SK-N-SH (cell line): Measurements from ENCODE around the gene IL22RA1. TPM values are rescaled to one million over a fixed set of nuclear protein-coding genes. Genes with fewer than 3 reads are reported as not detected.
A peak's percentile ranks its signal among the peaks of the same experiment; 100 is the strongest.

Experiments used
- CTCF ChIA-PET: fragments of 300-600, 350-600 bp; formaldehyde crosslinking; extraction: SDS; loops from one replicate; lab custom pipeline; 2021; lab: Yijun Ruan, JAX
- POLR2A ChIA-PET: fragments of 350-600 bp; sonication (Branson Sonifier 250); formaldehyde crosslinking; extraction: SDS; loops from one replicate; lab custom pipeline; 2020; ENCODE audit warnings: antibody characterized with exemption, inconsistent platforms; lab: Yijun Ruan, JAX
- DNase-seq: peaks from one replicate; pipeline ENCODE4 v3.0.0; 2012
- H2AFZ ChIP-seq: fragments of 200-600 bp; sonication (generic); 2 replicates; pipeline ENCODE4 v1.8.1; 2016; ENCODE audit warnings: antibody characterized with exemption, mild to moderate bottlenecking, low read depth
- H3F3A ChIP-seq: fragments of 200-600 bp; sonication (generic); replicated peaks from 2 replicates; pipeline ENCODE3; 2016; ENCODE audit warnings: antibody characterized with exemption, mild to moderate bottlenecking; ENCODE audit not compliant: insufficient read depth
- H3K27ac ChIP-seq, 2 experiments: fragments of 200-500 bp in 1 of 2; fragments of 200-600 bp in 1 of 2; sonication (Bioruptor generic) in 1 of 2; sonication (generic), shearing (Covaris generic) in 1 of 2; 2 replicates each; pipeline versions ENCODE4 v1.5.1 to v1.6.1; 2014 to 2016; ENCODE audit warnings: low read depth in 2 of 2, inconsistent platforms in 1 of 2, low read length in 1 of 2, mild to moderate bottlenecking in 1 of 2, mixed read lengths in 1 of 2
- H3K27me3 ChIP-seq: fragments of 200-600 bp; sonication (generic), shearing (Covaris generic); 2 replicates; pipeline ENCODE4 v1.6.1; 2016; ENCODE audit warnings: mixed run types; ENCODE audit not compliant: insufficient read depth
- H3K36me3 ChIP-seq, 2 experiments: fragments of 200-500 bp in 1 of 2; fragments of 200-600 bp in 1 of 2; sonication (Bioruptor generic) in 1 of 2; sonication (generic) in 1 of 2; replicated peaks in 1 of 2; 2 replicates each; pipeline versions ENCODE3 to v1.5.1; 2014 to 2016; ENCODE audit warnings: low read length in 1 of 2, mild to moderate bottlenecking in 1 of 2; ENCODE audit not compliant: insufficient read depth in 2 of 2, control insufficient read depth in 1 of 2
- H3K4me1 ChIP-seq, 2 experiments: fragments of 200-500 bp in 1 of 2; fragments of 200-600 bp in 1 of 2; sonication (Bioruptor generic) in 1 of 2; sonication (generic), shearing (Covaris generic) in 1 of 2; 2 replicates each; pipeline versions ENCODE4 v1.5.1 to v1.6.1; 2014 to 2016; ENCODE audit warnings: low read depth in 1 of 2, low read length in 1 of 2, mixed run types in 1 of 2; ENCODE audit not compliant: insufficient read depth in 2 of 2, control insufficient read depth in 1 of 2
- H3K4me2 ChIP-seq: fragments of 200-600 bp; sonication (generic), shearing (Covaris generic); 2 replicates; pipeline ENCODE4 v1.6.1; 2017; ENCODE audit warnings: mixed run types
- H3K4me3 ChIP-seq, 2 experiments: fragments of 200-500 bp in 1 of 2; fragments of 200-600 bp in 1 of 2; sonication (Bioruptor generic) in 1 of 2; sonication (generic), shearing (Covaris generic) in 1 of 2; 2 replicates each; pipeline versions ENCODE4 v1.5.1 to v1.8.1; 2014 to 2016; ENCODE audit warnings: low read depth in 2 of 2, inconsistent platforms in 1 of 2, low read length in 1 of 2, mild to moderate bottlenecking in 1 of 2, mixed read lengths in 1 of 2, moderate library complexity in 1 of 2
- H3K79me2 ChIP-seq: fragments of 200-600 bp; sonication (generic); 2 replicates; pipeline ENCODE4 v1.8.1; 2017; ENCODE audit warnings: mild to moderate bottlenecking; ENCODE audit not compliant: insufficient read depth
- H3K9ac ChIP-seq: fragments of 200-600 bp; sonication (generic); 2 replicates; pipeline ENCODE4 v1.6.1; 2017; ENCODE audit warnings: mixed run types
- H3K9me2 ChIP-seq: fragments of 200-600 bp; sonication (generic); 2 replicates; pipeline ENCODE4 v1.6.1; 2017; ENCODE audit warnings: mixed run types
- H3K9me3 ChIP-seq: fragments of 200-600 bp; sonication (generic); 2 replicates; pipeline ENCODE4 v1.6.1; 2017; ENCODE audit warnings: mixed run types, mild to moderate bottlenecking, moderate library complexity
- H4K20me1 ChIP-seq: fragments of 200-600 bp; sonication (generic); 2 replicates; pipeline ENCODE4 v1.6.1; 2017; ENCODE audit warnings: mild to moderate bottlenecking, mixed run types; ENCODE audit not compliant: insufficient read depth
- EP300 ChIP-seq, 2 experiments: IDR thresholded peaks; 2 replicates each; pipeline versions ENCODE4 v1.4.0 to v1.6.1; 2012; ENCODE audit warnings: borderline replicate concordance in 1 of 2, low read depth in 1 of 2, low read length in 1 of 2
- EZH2phosphoT487 ChIP-seq: fragments of 200-600 bp; sonication (generic); IDR thresholded peaks from 2 replicates; pipeline ENCODE4 v1.6.1; 2017; ENCODE audit warnings: low read depth, mixed run types, mild to moderate bottlenecking, antibody characterized with exemption, moderate library complexity, borderline replicate concordance
- FOXM1 ChIP-seq: IDR thresholded peaks from 2 replicates; pipeline ENCODE4 v1.4.0; 2012; ENCODE audit warnings: low read depth, mild to moderate bottlenecking
- GABPA ChIP-seq: IDR thresholded peaks from 2 replicates; pipeline ENCODE4 v1.4.0; 2012; ENCODE audit warnings: low read depth, mild to moderate bottlenecking
- MEF2A ChIP-seq: IDR thresholded peaks from 2 replicates; pipeline ENCODE4 v1.4.0; 2012; ENCODE audit warnings: low read depth, borderline replicate concordance
- MXI1 ChIP-seq: IDR thresholded peaks from 2 replicates; pipeline ENCODE4 v1.6.1; 2012; ENCODE audit warnings: mild to moderate bottlenecking, low read depth, low read length, improper control_type of control experiment
- NFIC ChIP-seq: IDR thresholded peaks from 2 replicates; pipeline ENCODE4 v1.4.0; 2012; ENCODE audit warnings: borderline replicate concordance
- POLR2AphosphoS5 ChIP-seq: IDR thresholded peaks from 2 replicates; pipeline ENCODE4 v1.6.1; 2012; ENCODE audit warnings: low read depth, low read length
- RAD21 ChIP-seq: IDR thresholded peaks from 2 replicates; pipeline ENCODE4 v1.6.1; 2012; ENCODE audit warnings: mild to moderate bottlenecking, low read length
- RFX5 ChIP-seq: IDR thresholded peaks from 2 replicates; pipeline ENCODE4 v1.6.1; 2012; ENCODE audit warnings: mild to moderate bottlenecking, improper control_type of control experiment, low read length
- RXRA ChIP-seq: IDR thresholded peaks from 2 replicates; pipeline ENCODE4 v1.4.0; 2012; ENCODE audit warnings: low read depth, mild to moderate bottlenecking, borderline replicate concordance
- SMC3 ChIP-seq: IDR thresholded peaks from 2 replicates; pipeline ENCODE4 v1.6.1; 2012; ENCODE audit warnings: low read depth, low read length, improper control_type of control experiment
- TAF1 ChIP-seq: IDR thresholded peaks from 2 replicates; pipeline ENCODE4 v1.6.1; 2012; ENCODE audit warnings: low read depth, mild to moderate bottlenecking, low read length, moderate library complexity, borderline replicate concordance
- TEAD4 ChIP-seq: IDR thresholded peaks from 2 replicates; pipeline ENCODE4 v1.4.0; 2012; ENCODE audit warnings: mild to moderate bottlenecking, borderline replicate concordance; ENCODE audit not compliant: insufficient read depth
- USF2 ChIP-seq: fragments of 150-350 bp; IDR thresholded peaks from 2 replicates; pipeline ENCODE4 v1.6.1; 2017; ENCODE audit warnings: antibody characterized with exemption, low read length, low read depth, borderline replicate concordance
- WGBS: methylation state at CpG from one replicate; pipeline ENCODE4 v1.1.6; 2017; ENCODE audit warnings: low lambda C conversion rate; 5-methylcytosine and 5-hydroxymethylcytosine counted together
- polyA plus RNA-seq, 3 experiments: library from polyadenylated mRNA; depleted of rRNA; stranded (reverse); fragments of >200 nt; gene quantifications; 2 replicates each; pipeline ENCODE4 v1.2.3, GENCODE V29; 2012
- TF ChIP-seq, protein P1 (sequence below): fragments of 200-600 bp; sonication (generic); IDR thresholded peaks from 2 replicates; pipeline ENCODE4 v1.6.1; 2017; ENCODE audit warnings: antibody characterized with exemption, mild to moderate bottlenecking, moderate library complexity
- TF ChIP-seq, protein P2 (sequence below): IDR thresholded peaks from 2 replicates; pipeline ENCODE4; 2012
- TF ChIP-seq, protein P3 (sequence below): IDR thresholded peaks from 2 replicates; pipeline ENCODE4 v1.4.0; 2012; ENCODE audit warnings: low read depth, borderline replicate concordance

Gene IL22RA1
- polyA plus RNA-seq, 1 of the 3 experiments (the other 2 are of a cell fraction): 0.03 TPM

DNA sequence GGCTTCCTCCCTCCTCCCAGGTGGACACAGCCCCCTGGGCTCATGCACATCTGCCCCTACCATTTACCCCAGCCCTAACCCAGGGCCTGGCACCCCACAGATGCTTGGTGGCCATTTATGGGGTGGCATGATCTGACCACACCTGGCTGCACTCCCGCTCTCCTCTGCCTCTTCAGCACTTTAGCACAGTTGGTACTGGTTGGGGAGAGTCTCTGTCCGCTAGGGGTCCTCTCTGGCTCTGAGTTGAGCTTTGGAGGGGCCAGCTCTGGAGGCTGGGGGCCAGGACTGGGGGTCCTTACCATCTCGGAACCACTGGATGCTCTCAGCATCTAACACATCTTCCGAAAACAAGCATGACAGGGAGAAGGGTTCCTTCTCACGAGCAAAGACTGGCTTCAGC is 48.4 kb downstream of the IL22RA1 start:
- WGBS: 66% methylated on average over 3 of the region's 5 CpGs
- ChIA-PET CTCF (no interaction called here), POLR2A (no interaction called here)
- no peaks in the 10 kb centered on the region for H3F3A ChIP-seq
- H3K9ac ChIP-seq: no peak overlapping the region
- no peaks in the 10 kb centered on the region for H3K36me3 ChIP-seq
- H3K9me2 ChIP-seq: no peaks in the 10 kb centered on the region
- H3K4me3 ChIP-seq: no peak overlapping the region
- H3K4me2 ChIP-seq: no peak overlapping the region
- no peak overlapping the region for H2AFZ ChIP-seq
- H3K27me3 ChIP-seq: no peaks in the 10 kb centered on the region; the same call in 1 of the 2 replicates
- no peaks in the 10 kb centered on the region for H3K9me3 ChIP-seq
- no peak overlapping the region for H3K27ac ChIP-seq
- H4K20me1 ChIP-seq: no peaks in the 10 kb centered on the region
- H3K79me2 ChIP-seq: no peaks in the 10 kb centered on the region
- DNase-seq: no peak
- TF ChIP-seq, protein P1, sequence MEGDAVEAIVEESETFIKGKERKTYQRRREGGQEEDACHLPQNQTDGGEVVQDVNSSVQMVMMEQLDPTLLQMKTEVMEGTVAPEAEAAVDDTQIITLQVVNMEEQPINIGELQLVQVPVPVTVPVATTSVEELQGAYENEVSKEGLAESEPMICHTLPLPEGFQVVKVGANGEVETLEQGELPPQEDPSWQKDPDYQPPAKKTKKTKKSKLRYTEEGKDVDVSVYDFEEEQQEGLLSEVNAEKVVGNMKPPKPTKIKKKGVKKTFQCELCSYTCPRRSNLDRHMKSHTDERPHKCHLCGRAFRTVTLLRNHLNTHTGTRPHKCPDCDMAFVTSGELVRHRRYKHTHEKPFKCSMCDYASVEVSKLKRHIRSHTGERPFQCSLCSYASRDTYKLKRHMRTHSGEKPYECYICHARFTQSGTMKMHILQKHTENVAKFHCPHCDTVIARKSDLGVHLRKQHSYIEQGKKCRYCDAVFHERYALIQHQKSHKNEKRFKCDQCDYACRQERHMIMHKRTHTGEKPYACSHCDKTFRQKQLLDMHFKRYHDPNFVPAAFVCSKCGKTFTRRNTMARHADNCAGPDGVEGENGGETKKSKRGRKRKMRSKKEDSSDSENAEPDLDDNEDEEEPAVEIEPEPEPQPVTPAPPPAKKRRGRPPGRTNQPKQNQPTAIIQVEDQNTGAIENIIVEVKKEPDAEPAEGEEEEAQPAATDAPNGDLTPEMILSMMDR: 0 out of 2 replicates have a peak, but pooled peaks have one; percentile 7
- TF ChIP-seq NFIC: no peak
- H3K4me1 ChIP-seq: no peaks in the 10 kb centered on the region

- ChIA-PET POLR2A (no interaction called here), CTCF (interaction anchor here (1.6 to 1.7 kb wide), 2 partner anchors 57 to 298 kb away, joined by 4 to 7 read pairs; no protein-coding TSS in a partner anchor)
- Histone ChIP-seq H3K27me3 (no peaks in the 10 kb centered on the region; the same call in 1 of the 2 replicates), H4K20me1 (no peaks in the 10 kb centered on the region), H3F3A (no peaks in the 10 kb centered on the region), H3K9me3 (no peaks in the 10 kb centered on the region), H3K79me2 (no peaks in the 10 kb centered on the region), H3K4me3 (no peak overlapping the region), H3K27ac (no peak overlapping the region), H3K9me2 (no peaks in the 10 kb centered on the region), H3K4me1 (no peaks in the 10 kb centered on the region), H3K9ac (no peak overlapping the region), H2AFZ (no peak overlapping the region), H3K36me3 (no peaks in the 10 kb centered on the region), H3K4me2 (no peak overlapping the region)
- DNase-seq: no peak
- no peak for TF ChIP-seq FOXM1
- TF ChIP-seq RAD21: no peak
- TF ChIP-seq MXI1: no peak
- no peak for TF ChIP-seq TAF1
- TF ChIP-seq, protein P2, sequence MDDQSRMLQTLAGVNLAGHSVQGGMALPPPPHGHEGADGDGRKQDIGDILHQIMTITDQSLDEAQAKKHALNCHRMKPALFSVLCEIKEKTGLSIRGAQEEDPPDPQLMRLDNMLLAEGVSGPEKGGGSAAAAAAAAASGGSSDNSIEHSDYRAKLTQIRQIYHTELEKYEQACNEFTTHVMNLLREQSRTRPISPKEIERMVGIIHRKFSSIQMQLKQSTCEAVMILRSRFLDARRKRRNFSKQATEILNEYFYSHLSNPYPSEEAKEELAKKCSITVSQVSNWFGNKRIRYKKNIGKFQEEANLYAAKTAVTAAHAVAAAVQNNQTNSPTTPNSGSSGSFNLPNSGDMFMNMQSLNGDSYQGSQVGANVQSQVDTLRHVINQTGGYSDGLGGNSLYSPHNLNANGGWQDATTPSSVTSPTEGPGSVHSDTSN: no peak
- TF ChIP-seq RFX5: no peak
- no peak for TF ChIP-seq TEAD4
- TF ChIP-seq, protein P3, sequence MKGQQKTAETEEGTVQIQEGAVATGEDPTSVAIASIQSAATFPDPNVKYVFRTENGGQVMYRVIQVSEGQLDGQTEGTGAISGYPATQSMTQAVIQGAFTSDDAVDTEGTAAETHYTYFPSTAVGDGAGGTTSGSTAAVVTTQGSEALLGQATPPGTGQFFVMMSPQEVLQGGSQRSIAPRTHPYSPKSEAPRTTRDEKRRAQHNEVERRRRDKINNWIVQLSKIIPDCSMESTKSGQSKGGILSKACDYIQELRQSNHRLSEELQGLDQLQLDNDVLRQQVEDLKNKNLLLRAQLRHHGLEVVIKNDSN: no peak
- TF ChIP-seq RXRA: no peak
- no peak for TF ChIP-seq MEF2A
- no peak for TF ChIP-seq GABPA
- no peak for TF ChIP-seq USF2
- TF ChIP-seq EZH2phosphoT487: no peak
- TF ChIP-seq SMC3: no peak
- no peak for TF ChIP-seq POLR2AphosphoS5
- TF ChIP-seq EP300 (IDR thresholded peaks at IDR 0.05; ENCODE audit: borderline replicate concordance in 1 of 2, low read depth in 1 of 2, low read length in 1 of 2): no peak
- 70% methylated on average over 5 of the region's 9 CpGs for WGBS
Measured at GRCh38 chr1:24093732-24094131, 49.2 kb downstream of the IL22RA1 start.
